ENCODE data around the gene FBXL5. TPM values are rescaled to one million over a fixed set of nuclear protein-coding genes. Genes with fewer than 3 reads are reported as not detected.

Gene FBXL5
- total RNA-seq, 1 donor from 2014 or later, result 101 TPM

- Histone ChIP-seq H3K4me3 (no peak overlapping the region), H3K9me3 (no peaks in the 10 kb centered on the region), H3K36me3 (no peaks in the 10 kb centered on the region), H3K27ac (no peak overlapping the region), H3K4me1 (peaks cover 9% of the 10 kb centered on the region), H3K27me3 (no peaks in the 10 kb centered on the region)
- no peak for ATAC-seq
- no peak for TF ChIP-seq CTCF (IDR thresholded peaks at IDR 0.05)
- intact Hi-C loops (cut with DNase I), result no loop called here
- DNase-seq, result no peak
These were observed 15.4 kb upstream of the FBXL5 start for GRCh38 chr4:15670576-15670975.

GRCh38 chr4:15668566-15669435, 13.6 kb upstream of the FBXL5 start:
- intact Hi-C loops (cut with DNase I), result no loop called here
- H3K4me1 ChIP-seq, result peaks cover 10% of the 10 kb centered on the region
- TF ChIP-seq CTCF (IDR thresholded peaks at IDR 0.05), result no peak
- no peaks in the 10 kb centered on the region for H3K27me3 ChIP-seq
- no peak for DNase-seq
- H3K27ac ChIP-seq, result no peak overlapping the region
- ATAC-seq, result no peak
- no peak overlapping the region for H3K4me3 ChIP-seq
- no peaks in the 10 kb centered on the region for H3K36me3 ChIP-seq
- H3K9me3 ChIP-seq, result no peaks in the 10 kb centered on the region

DNA sequence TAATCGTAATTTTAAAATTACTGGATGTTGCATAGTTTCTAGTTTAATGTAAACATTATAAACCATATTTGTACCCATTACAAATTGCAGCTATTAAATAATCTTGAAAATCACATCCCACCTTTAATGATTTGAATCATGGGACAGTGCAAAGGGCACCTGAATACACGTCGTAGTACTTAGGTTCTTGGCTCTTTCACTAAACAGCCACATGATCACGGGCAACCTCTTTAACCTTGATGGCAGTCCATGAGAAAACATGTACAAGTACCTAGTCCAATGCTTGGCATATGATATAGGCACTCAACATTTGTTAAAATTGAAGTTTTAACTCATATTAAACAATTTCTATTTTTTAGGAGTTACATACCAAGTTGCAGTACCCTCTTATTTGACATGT, 11.8 kb upstream of the FBXL5 start:
- Histone ChIP-seq H3K4me1 (peaks cover 10% of the 10 kb centered on the region), H3K4me3 (no peak overlapping the region), H3K9me3 (no peaks in the 10 kb centered on the region), H3K36me3 (no peaks in the 10 kb centered on the region), H3K27me3 (no peaks in the 10 kb centered on the region), H3K27ac (no peak overlapping the region)
- DNase-seq (no peak), ATAC-seq (no peak)
- TF ChIP-seq CTCF (IDR thresholded peaks at IDR 0.05), result no peak
- intact Hi-C loops (cut with DNase I), result no loop called here

- intact Hi-C loops (cut with DNase I), result no loop called here
- peaks cover 10% of the 10 kb centered on the region for H3K4me1 ChIP-seq
- H3K9me3 ChIP-seq, result no peaks in the 10 kb centered on the region
- H3K27me3 ChIP-seq, result no peaks in the 10 kb centered on the region
- peak; percentile 86 for ATAC-seq
- H3K4me3 ChIP-seq, result no peak overlapping the region
- TF ChIP-seq CTCF (IDR thresholded peaks at IDR 0.05), result no peak
- DNase-seq, result no peak
- H3K27ac ChIP-seq, result peak overlapping the region; percentile 65
- no peaks in the 10 kb centered on the region for H3K36me3 ChIP-seq
These were observed 10.7 kb upstream of the FBXL5 start for GRCh38 chr4:15665753-15666365.

- peak; percentile 29 for ATAC-seq
- no peak overlapping the region for H3K4me3 ChIP-seq
- H3K27me3 ChIP-seq, result no peaks in the 10 kb centered on the region
- H3K4me1 ChIP-seq, result peaks cover 6% of the 10 kb centered on the region
- DNase-seq, result no peak
- no peaks in the 10 kb centered on the region for H3K36me3 ChIP-seq
- TF ChIP-seq CTCF (IDR thresholded peaks at IDR 0.05), result no peak
- intact Hi-C loops (cut with DNase I), result no loop called here
- H3K9me3 ChIP-seq, result no peaks in the 10 kb centered on the region
- no peak overlapping the region for H3K27ac ChIP-seq
These were observed 4.8 kb upstream of the FBXL5 start for GRCh38 chr4:15659768-15660570.
